OCI-LY1 (cell line): ENCODE data around the gene ANKRD34A.

ENCODE experiments used
- H2AFZ ChIP-seq: fragments of 200-600 bp; sonication (generic), shearing (Covaris generic); 2 replicates; pipeline ENCODE4 v1.6.0; 2014; ENCODE audit warnings: antibody characterized with exemption, mild to moderate bottlenecking, low read length
- H3F3A ChIP-seq: fragments of 200-600 bp; sonication (generic), shearing (Covaris generic); 2 replicates; pipeline ENCODE4 v1.6.0; 2014; ENCODE audit warnings: mild to moderate bottlenecking, antibody characterized with exemption, low read length, moderate library complexity; ENCODE audit not compliant: insufficient read depth
- H3K27ac ChIP-seq: fragments of 200-600 bp; sonication (generic); 2 replicates; pipeline ENCODE4 v1.5.1; 2014; ENCODE audit warnings: low read length, mixed run types, mild to moderate bottlenecking, low read depth; ENCODE audit not compliant: poor library complexity, severe bottlenecking
- H3K27me3 ChIP-seq: fragments of 200-600 bp; sonication (generic); 2 replicates; pipeline ENCODE4 v1.6.0; 2014; ENCODE audit warnings: antibody characterized with exemption, mild to moderate bottlenecking, low read length, moderate library complexity; ENCODE audit not compliant: insufficient read depth
- H3K36me3 ChIP-seq: fragments of 200-600 bp; sonication (generic); 2 replicates; pipeline ENCODE4 v1.6.1; 2014; ENCODE audit warnings: mild to moderate bottlenecking, antibody characterized with exemption, low read length, moderate library complexity, mixed read lengths; ENCODE audit not compliant: insufficient read depth
- H3K4me1 ChIP-seq: fragments of 200-600 bp; sonication (generic); 2 replicates; pipeline ENCODE4 v1.5.1; 2014; ENCODE audit warnings: mild to moderate bottlenecking, low read length, moderate library complexity; ENCODE audit not compliant: insufficient read depth, severe bottlenecking
- H3K4me2 ChIP-seq: fragments of 200-600 bp; sonication (generic), shearing (Covaris generic); 2 replicates; pipeline ENCODE4 v1.6.1; 2014; ENCODE audit warnings: low read length
- H3K4me3 ChIP-seq: fragments of 200-600 bp; sonication (generic); 2 replicates; pipeline ENCODE4 v1.5.1; 2014; ENCODE audit warnings: low read length, low read depth, mild to moderate bottlenecking, mixed read lengths; ENCODE audit not compliant: poor library complexity, severe bottlenecking
- H3K79me2 ChIP-seq: fragments of 200-600 bp; shearing (Covaris generic); 2 replicates; pipeline ENCODE4 v1.6.1; 2016; ENCODE audit warnings: mixed run types, low read length, mixed read lengths; ENCODE audit not compliant: insufficient read depth
- H3K9ac ChIP-seq: fragments of 200-600 bp; sonication (generic), shearing (Covaris generic); 2 replicates; pipeline ENCODE4 v1.6.1; 2014; ENCODE audit warnings: mild to moderate bottlenecking, low read length, mixed read lengths
- H3K9me2 ChIP-seq: fragments of 200-600 bp; sonication (generic), shearing (Covaris generic); 2 replicates; pipeline ENCODE4 v1.6.1; 2014; ENCODE audit warnings: low read depth, mild to moderate bottlenecking, low read length, mixed read lengths
- H3K9me3 ChIP-seq: fragments of 200-600 bp; shearing (Covaris generic); 2 replicates; pipeline ENCODE4 v1.6.1; 2014; ENCODE audit warnings: low read length, mixed read lengths
- H4K20me1 ChIP-seq: fragments of 200-600 bp; sonication (generic), shearing (Covaris generic); 2 replicates; pipeline ENCODE4 v1.6.0; 2016; ENCODE audit warnings: mild to moderate bottlenecking, low read length; ENCODE audit not compliant: insufficient read depth
- CTCF ChIP-seq: fragments of 200-600 bp; sonication (generic), shearing (Covaris generic); IDR thresholded peaks from 2 replicates; pipeline ENCODE4 v1.5.1; 2017; ENCODE audit warnings: mild to moderate bottlenecking, antibody characterized with exemption, low read length, moderate library complexity, mixed read lengths
- EZH2 ChIP-seq: fragments of 200-600 bp; sonication (generic), shearing (Covaris generic); IDR thresholded peaks from 2 replicates; pipeline ENCODE4 v1.8.0; 2017; ENCODE audit warnings: borderline replicate concordance, mixed run types, mild to moderate bottlenecking, antibody characterized with exemption, low read length, moderate library complexity, mixed read lengths

The ANKRD34A gene

GRCh38 chr1:145988773-145989172 is 24.4 kb upstream of the ANKRD34A start:
- H3K9me3 ChIP-seq, result no peaks in the 10 kb centered on the region
- no peak overlapping the region; the same call in 1 of the 2 replicates for H3K9ac ChIP-seq
- H3K27ac ChIP-seq, result peak overlapping the region; percentile 80
- no peak overlapping the region for H3K4me3 ChIP-seq
- no peak overlapping the region for H2AFZ ChIP-seq
- H4K20me1 ChIP-seq, result no peaks in the 10 kb centered on the region
- H3F3A ChIP-seq, result peaks cover 19% of the 10 kb centered on the region
- no peaks in the 10 kb centered on the region for H3K9me2 ChIP-seq
- H3K4me2 ChIP-seq, result peak overlapping the region; percentile 20; the same call in 1 of the 2 replicates
- H3K79me2 ChIP-seq, result no peaks in the 10 kb centered on the region
- TF ChIP-seq EZH2 (no peak), CTCF (no peak)
- H3K4me1 ChIP-seq, result peaks cover 53% of the 10 kb centered on the region
- peaks cover 16% of the 10 kb centered on the region for H3K36me3 ChIP-seq
- no peaks in the 10 kb centered on the region for H3K27me3 ChIP-seq

- no peaks in the 10 kb centered on the region for H3K27me3 ChIP-seq
- TF ChIP-seq EZH2 (no peak), CTCF (no peak)
- H3F3A ChIP-seq, result peaks cover 17% of the 10 kb centered on the region
- no peaks in the 10 kb centered on the region for H4K20me1 ChIP-seq
- no peak overlapping the region for H3K9ac ChIP-seq
- H3K9me3 ChIP-seq, result no peaks in the 10 kb centered on the region
- no peaks in the 10 kb centered on the region for H3K9me2 ChIP-seq
- no peaks in the 10 kb centered on the region for H3K79me2 ChIP-seq
- H3K36me3 ChIP-seq, result peaks cover 7% of the 10 kb centered on the region
- H3K4me1 ChIP-seq, result peaks cover 53% of the 10 kb centered on the region
- peak overlapping the region; percentile 80 for H3K27ac ChIP-seq
- no peak overlapping the region for H2AFZ ChIP-seq
- no peak overlapping the region for H3K4me3 ChIP-seq
- H3K4me2 ChIP-seq, result no peak overlapping the region
Measured at GRCh38 chr1:145987926-145988325, 23.6 kb upstream of the ANKRD34A start.

- Histone ChIP-seq H3F3A (peaks cover 16% of the 10 kb centered on the region), H2AFZ (no peak overlapping the region), H3K4me1 (peaks cover 50% of the 10 kb centered on the region), H3K4me3 (no peak overlapping the region), H3K27ac (peak overlapping the region; percentile 4), H3K79me2 (no peaks in the 10 kb centered on the region), H3K9ac (no peak overlapping the region), H3K4me2 (no peak overlapping the region), H3K36me3 (no peaks in the 10 kb centered on the region), H4K20me1 (no peaks in the 10 kb centered on the region), H3K9me3 (no peaks in the 10 kb centered on the region), H3K27me3 (no peaks in the 10 kb centered on the region), H3K9me2 (no peaks in the 10 kb centered on the region)
- TF ChIP-seq EZH2 (no peak), CTCF (no peak)
Measured at GRCh38 chr1:145986551-145986950, 22.2 kb upstream of the ANKRD34A start.
